Activated gamma-delta T cell treated with Interleukin-2 at 50 U/mL for 16 hours (primary cell): ENCODE measurements around the gene REC114.

Experiments used
- DNase-seq: peaks from one replicate; pipeline ENCODE4 v3.0.0-alpha.2; 2020

REC114 gene

DNA sequence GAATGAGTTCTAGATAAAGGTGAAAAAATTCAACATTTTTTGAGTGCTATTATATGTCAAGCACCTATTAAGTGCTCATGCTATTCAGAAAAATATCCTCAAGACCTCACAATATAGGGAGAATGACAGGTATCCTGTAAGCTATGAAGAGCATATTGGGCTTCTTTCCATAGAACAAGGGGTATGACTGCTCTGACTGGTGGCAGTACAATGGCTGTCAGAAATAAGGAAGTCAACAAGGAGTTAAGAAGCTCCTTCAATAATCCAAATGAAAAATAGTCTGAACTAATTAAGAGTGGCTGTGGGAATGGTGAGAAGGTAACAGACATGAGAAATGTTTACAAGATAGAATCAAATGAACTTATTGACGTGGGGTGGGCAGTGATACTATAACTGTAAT, 165.5 kb downstream of the REC114 start:
- no peak for DNase-seq

DNA sequence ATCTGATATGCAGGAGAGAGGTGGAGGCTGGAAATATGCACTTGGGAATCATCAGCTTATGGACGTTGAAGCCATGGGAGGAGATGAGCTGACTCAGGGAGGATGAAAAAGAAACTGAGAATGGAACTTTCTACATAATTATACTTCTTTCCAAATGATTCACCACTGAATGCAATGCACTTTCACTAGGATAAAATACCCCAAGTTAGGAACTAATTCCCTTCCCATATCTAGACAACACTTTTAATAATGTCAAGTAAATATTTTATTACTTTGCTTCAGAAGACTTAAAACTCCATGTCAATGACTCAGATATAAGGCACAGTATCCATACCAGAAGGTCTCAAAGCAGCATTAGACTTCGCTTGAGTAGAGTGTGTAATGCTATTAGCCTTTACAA, 166.0 kb downstream of the REC114 start:
- no peak for DNase-seq
